Muscle of arm (tissue), 12 donors: Measurements from ENCODE around the gene FAM120B. TPM values are rescaled to one million over a fixed set of nuclear protein-coding genes. Genes with fewer than 3 reads are reported as not detected.

Source experiments
- DNase-seq: peaks from one replicate; pipeline ENCODE4 v3.0.0-alpha.2; 2013
- polyA plus RNA-seq, 12 donors: library from polyadenylated mRNA; unstranded; fragments of 120-200 nt; gene quantifications; one replicate each; pipeline ENCODE4 v1.2.1, GENCODE V29; 2013; ENCODE audit not compliant: insufficient read length in 12 of 12

The FAM120B gene
- polyA plus RNA-seq, 12 donors, result 20.1 to 38.0 (median 27.5) TPM; not detected in 1

DNA sequence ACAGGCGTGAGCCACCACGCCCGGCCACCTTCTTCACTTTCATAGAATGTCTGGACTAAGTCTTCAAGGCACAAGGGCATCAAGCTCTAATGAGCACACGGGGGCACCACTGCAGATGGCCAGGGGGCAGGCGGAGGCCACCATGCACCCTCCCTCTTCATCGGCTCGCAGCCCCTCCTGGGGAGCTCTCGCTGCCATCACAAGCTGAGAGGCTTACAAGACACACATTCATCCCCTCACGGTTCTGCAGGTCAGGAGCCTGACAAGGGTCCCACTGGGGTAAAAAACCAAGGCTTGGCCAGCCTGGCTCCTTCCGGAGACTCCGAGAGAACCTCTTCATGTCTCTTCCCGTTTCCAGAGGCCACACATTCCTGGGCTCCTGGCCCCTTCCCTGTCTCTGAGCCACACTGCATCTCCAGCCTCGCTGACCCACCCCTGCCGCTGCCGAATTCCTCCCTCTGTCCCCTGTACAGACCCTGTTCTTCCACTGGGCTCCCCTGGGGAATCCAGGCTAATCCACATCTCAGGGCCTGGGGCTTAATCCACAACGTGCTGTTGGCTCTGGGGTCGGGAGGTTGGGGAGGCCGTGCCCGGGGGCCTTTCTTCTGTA lies 35.5 kb upstream of the FAM120B start:
- no peak for DNase-seq

DNA sequence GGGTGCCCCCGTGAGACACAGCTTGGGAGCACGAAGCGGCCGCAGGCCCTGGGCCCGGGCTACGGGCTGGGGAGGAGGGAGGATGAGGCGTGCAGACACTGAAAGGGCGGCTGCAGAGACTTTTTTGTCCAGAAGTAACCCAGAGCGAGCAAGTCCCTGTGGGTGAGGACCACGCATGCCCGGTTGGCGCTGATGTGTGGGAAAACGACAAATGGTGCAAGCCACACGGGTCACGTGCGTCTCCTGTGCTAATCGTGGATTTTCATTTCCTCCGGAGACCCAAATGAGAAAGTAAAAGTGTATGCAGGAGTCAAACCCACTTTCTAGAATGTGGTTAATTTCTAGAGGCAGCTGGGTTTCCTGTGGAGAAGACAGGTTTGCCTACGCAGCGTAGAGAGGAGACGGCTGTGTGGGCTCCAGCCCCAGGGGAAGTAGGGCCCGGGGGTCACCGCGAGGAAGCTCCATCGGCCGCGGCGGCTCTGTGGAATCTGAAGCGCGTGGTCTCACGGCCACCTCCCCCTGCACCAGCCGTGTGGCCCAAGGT lies 34.7 kb upstream of the FAM120B start:
- no peak for DNase-seq

DNA sequence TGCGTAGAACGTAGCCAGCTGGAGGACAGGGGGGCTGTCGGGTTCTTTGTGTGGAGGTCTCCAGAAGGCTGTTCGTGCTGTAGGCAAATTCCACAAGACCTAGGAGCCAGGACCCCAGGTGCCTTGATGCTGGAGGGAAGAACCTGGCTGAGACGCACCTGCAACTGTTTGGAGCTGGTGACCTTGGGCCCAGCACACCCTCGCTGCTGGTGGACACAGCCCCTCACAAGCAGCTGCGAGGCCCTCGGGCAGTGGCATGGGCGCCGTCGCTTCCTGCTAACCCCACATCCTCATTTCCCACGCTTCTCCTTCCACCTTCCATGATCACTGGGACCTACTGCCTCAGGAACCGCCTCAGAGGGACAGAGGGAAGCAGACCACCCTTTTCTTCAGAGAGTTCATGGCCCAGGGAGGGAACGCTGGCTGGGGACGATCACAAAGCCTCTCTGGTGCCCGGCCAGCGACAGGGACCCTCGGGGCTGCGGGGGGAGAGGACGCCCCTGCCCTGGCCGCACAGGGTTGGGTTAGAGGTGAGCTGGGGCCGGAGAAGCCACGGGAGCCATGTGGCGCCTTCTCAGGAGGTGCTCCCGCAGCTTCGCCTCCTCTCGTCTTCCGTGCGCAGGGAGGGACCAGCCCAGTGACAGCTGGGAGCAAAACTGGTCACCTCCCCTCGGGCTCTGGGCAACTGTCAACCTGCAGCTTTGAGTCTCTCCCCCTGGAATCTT lies 34.1 kb upstream of the FAM120B start:
- DNase-seq, result no peak

DNA sequence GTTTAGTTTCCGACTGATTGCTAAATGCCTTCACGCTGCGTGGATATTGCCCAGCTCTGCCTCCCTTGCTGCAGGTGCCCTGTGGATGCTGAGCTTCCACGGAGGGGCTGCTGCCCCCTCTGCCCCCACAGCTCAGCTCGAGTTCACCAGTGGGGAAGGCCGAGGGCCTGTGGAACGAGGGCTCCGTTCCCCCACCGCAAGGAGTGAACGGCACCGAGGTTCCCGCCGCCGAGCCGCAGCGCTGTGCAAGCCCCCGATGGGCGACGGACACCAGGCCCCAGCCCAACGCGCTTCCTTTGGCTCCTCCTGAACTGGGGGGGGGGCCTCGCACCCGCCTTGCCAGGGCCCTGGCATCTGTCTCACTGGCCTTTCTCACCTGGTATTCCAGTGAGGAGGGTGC lies 33.4 kb upstream of the FAM120B start:
- DNase-seq, result no peak

DNA sequence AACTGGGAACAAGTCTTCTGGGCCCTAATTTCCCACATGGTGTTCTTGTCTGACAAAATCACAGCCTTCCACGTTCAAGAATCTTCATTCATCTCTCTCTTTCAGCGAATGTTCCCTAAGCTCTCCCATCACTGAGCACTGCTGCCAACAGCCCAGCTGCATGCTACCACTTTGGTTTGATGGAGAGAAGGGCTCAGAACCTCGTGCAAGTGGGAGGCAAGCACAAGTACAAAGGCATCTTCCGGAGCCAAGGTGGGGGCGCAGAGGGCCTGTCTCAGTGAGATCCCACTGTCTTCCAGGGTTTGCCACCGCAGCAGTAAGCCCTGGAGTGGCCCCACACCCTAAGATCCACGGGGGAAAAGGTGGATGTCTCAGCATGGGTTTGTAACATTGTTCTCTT lies 32.9 kb upstream of the FAM120B start:
- no peak for DNase-seq

DNA sequence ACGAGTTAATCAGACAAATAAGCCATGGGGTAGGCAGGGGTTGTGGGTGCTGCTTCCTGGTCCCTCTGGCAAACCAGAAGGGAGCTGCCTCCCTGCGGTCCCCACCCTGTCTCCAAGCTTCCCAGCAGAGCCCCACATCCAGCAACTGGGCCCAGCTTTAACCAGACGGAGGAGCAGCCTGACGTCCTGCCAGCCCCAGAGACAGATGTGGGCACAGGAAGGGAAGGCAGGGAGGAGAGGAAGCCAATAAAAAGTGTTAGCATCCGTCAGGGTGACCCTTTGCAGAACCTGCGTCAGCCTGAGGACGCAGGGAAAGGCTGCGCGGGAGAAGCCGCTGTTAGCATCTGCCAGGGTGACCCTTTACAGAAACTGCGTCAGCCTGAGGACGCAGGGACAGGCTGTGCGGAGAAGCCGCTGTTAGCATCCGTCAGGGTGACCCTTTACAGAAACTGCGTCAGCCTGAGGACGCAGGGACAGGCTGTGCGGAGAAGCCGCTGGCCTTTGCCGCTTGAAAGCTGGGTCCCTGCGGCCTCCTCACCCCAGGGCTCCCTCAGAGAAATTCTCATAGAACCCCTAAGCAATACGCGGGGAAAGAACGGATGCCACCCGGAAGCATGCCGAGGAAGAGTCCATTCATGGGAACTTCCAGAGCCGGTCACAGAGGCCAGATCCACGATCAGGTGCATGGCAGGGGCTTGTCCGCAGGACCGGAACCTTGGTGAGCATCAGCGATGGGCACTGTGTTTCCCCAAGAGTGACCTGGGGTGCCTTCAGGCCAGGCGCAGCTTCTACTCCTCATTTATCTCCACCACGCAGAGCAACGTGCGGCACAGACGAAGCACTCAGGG lies 31.6 kb upstream of the FAM120B start:
- no peak for DNase-seq

DNA sequence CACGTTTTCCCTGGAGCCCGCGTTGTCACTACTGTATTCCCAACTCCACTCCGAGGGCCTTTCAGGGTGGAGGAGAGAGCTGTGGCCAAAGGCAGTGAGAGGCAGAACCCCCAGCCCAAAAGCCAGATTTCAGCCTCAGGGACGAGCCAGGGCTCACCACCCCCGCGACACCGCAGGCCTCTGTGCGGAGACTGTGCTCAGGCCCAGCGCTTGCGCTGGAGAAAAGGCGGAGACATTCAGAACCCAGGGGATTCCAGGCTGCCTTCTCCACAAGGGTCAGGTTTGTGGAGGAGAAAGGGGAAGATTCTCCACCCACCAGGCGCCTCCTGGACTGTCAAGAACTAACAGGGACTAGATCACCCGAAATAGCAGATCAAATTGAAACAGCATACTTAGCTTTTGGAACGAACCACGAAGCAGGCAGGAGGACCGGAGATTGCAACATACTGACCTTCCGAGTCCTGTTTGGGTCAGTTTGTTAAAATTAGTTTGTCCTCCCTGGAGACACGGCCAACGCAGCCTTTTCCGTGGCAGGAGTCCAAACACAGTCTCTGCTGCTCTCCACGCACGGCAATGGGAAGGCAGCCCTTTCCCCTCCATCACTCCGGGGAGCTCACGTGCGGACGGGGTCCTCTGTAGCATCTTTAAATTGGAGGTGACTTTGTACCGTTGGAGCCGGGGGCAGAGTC lies 30.0 kb upstream of the FAM120B start:
- no peak for DNase-seq

DNA sequence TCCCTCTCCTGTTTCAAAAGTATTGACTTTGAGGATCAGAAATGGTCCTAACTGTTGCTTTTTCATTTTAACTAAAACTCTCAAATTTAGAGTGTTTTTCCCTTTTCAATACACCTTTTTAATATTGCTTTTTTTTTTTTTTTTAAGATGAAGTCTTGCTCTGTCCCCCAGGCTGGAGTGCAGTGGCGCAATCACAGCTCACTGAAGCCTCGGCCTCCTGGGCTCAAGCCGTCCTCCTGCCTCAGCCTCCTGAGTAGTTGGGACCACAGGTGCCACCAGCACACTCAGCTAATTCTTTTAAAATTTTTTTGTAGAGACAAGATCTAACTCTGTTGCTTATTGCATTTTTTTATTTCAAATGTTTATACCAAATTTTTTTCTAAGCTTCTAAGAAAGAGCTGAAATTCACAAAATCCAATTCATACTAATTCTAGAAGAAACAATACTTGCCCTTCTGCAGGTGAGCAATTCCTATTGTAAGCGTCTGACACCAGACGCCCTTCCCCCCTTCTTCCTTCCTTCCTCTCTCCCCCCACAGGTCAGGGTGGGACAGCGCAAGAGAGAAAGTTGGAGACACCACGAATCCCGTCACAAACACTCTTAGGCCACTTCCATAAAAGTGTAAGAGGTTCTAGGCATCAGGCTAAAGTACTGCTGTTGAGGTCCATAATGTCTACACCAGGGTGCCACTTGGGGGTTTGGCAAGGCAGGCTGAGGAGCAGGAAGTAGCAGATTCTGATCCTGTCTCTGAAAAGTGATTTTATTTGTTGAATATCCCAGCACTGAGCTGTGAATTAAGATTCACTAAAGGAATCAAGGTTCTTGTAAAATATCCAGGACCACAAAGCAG lies 28.4 kb upstream of the FAM120B start:
- no peak for DNase-seq

DNA sequence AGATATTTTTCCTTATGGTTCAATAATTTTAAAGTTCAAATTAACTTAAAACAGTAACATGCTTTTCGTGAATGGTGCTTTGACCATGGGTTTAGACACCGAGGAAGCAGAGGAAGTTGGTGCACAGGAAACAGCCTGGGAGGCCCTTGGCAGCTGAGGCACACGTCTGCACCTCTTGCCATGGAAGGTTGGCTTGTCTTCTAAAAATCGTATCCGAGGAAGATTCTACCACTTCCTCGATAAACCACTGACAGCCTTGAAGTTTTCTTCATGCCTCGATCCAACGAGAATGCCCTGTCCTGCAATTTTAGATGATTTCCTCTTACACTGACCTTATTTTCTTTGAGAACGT lies 27.8 kb upstream of the FAM120B start:
- DNase-seq, result no peak

DNA sequence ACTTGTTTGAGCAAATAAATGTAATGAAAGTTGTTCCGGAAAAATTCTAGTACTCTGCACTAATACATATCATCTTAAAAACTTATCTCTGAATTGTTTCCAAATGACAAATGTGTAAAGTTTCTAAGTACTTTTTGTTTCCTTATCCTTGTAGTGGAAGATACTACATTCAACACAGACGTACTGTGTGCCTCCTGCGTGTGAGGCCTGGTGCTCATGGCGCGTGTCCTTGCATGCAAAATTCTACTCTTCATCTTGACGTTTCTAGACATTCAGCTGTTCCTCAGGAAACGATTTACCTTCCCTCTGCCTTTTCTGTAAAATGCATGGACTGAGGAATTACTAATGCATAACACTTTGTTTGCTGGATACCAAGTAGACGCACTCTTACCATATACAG lies 27.1 kb upstream of the FAM120B start:
- DNase-seq, result no peak

DNA sequence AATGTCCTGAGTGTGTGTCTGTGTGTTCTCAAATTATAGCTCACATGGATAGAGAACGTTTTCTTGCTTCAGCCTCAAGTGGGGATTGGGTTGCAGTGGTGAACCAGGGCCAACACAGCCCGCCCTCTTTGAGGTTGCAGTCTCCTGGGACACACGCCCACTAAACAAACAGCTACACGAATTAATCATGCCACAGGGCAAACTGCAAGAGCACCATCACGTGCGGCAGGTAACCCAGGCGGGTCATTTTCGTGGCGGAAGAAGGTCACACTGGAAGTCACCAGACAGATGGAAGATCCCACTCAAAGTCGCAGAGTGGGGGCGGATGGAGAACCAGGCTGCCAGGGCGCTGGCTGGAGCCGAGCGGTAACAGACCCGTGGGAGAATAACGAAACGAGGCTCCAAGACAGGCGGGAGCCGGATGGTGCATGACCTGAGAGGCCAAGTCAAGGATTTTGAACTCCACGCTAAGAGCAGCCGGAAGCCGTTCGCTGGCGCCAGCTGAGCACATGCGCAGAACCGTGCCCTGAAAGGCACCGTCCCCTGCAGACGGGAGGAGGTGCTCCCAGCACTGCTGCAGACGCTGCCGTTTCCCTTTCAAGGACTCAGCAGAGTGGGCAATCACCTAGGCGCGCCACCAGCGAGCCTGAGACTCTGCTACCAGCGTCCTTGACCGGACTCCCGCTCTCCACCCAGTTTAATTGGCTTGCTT lies 26.4 kb upstream of the FAM120B start:
- peak; percentile 59 for DNase-seq

DNA sequence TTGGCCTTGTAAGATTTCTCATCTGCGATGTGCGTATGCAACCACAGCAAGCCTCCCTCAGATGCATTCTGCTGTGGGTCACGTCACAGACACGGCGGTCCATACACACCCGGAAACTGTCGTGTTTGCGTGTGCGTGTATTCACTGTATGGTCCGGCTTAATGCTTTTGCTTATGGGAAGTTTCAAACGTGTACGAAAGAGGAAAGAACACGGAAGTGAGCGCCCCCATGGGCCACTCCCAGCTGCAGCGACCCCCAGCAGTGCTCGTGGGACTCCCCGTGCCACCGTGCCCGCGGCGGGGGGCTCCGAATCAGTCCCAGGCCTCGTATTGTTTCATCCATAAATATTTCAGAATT lies 25.9 kb upstream of the FAM120B start:
- DNase-seq, result no peak

DNA sequence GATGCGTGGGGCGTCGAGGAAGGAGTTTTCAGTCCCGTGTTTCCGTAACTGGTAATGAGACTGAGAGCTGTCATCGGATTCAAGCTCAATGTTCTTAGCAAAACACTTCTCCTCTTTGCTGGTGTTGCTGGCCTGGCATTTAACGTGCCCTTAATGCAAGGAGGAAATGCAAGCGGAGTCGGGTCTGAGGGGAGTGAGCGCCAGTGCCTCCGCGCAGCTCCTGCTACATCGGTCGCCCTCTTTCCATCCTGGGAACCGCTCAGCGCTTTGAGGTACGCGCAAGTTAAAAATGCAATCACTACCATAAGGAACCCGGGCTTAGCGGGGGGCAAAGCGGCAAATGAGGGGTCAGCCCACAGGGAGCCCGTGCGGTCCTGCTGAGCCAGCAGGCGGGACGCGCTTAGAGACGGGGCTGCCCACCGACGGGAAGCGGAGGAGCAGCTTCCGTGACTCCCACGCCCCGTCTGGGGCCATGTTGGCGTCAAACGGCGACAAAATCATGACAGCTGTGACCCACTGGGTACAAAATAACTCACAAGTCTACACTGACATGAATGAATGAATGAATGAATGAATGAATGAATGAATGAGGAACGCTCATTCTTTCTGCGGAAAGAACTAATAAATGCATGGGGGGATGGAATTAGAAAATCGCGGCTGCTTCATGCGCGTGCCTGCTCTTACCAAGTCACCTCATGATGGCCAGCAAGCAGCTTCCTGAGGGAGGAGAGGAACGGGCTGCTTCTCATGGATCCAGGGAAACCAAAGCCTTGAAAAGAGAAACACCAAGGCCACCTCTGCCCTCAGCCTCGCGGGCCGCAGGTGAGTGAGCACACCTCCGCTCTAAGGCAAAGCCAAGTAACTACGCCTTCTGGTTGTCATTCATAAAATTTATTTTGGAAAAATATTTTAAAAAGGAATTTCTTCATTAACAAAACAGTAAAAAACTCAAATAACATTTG lies 24.9 kb upstream of the FAM120B start:
- DNase-seq, result no peak

DNA sequence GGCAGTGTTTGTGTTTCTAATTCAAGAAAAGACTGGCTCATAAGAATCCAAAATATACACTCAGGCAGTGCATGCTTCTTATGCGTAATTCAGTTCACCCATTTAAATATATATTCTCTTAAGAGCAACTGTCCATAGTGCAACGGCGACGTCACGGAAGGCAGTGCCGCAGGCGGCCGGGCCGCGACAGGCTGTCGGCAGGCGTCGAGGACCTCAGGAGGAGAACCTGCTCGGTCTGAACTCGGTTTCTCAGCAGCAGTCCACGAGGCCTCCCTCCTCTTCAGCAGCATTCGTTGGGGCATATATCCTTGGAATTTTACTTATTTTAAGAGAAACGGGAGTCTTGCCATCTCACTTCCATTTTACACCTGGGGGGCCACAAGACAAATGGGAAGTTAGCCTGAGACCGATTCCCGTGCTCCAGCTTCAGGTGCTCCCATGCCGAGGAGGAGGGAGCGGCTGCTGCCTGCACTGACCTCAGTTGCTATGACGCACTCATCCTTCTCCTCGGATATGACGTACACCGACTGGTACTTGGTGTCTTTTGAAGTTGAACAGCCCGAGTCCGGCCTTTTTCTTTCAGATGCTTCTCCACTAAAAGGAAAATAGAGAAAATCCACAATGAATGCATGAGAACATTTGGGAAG lies 23.9 kb upstream of the FAM120B start:
- no peak for DNase-seq

DNA sequence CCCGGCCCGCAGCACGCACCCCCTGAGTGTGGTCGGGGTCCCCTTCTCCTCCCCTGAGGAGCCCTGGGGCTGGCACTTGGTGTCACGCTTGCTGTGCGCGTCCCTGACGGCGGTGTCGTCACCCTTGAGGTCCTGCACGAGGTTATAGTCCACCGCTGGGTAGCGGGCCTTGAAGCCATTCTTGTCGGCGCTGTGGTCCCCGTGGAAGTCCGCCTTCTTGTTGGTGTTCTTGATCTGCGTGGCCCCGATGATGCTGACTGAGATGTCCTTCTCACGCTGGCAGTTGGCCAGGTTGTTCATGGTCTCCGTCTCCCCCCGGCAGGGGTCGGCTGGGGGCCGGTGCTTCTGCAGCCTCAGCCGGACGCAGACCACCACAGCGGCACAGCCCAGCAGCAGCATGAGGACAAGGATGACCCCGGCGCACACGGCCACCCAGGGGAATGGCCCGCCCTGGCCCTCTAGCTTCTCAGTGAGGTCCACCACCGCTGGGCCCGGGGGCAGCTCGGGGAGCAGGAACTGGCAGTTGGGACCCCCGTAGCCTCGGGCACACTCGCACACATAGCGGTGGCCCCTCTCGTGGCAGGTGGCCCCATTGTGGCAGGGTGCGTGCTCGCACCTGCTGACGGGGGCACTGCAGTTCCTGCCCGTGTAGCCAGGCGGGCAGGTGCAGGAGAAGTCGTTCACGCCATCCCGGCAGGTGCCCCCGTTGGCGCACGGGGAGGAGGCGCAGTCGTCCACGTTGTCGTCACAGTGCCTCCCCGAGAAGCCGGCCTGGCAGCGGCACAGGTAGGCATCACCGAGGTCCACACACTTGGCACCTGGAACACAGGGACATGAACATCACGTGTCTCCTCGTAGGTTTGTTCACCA lies 23.1 kb upstream of the FAM120B start:
- DNase-seq, result no peak

DNA sequence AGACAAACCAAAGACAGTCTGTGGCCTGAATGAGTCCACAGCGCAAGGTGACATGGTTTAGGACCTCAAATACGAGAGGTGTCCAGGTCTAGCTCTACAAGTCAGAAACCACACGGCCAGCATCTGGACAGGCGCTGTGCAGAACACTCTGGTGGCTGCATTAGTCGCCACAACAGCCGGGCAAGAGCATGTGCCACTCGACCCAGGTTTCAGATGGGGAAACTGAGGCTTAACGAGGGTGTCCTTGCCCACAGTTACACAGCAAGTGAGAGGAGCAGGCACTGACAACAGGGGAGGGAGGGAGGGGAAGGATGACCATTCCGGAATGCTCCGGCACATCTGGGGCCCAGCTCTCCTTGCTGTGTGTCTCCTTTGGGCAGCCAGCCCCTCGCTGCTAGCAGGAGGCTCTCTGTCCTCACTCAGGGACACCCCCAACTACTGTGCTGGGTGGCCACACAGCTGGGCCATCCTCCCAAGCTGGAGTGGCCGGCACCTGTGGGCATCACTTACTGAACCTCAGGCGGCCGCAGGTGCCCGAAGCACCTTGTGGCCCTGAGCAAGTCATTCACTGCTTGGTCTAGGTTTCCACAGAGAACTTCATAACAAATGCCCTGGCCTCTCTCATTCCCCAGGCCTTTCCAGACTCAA lies 22.3 kb upstream of the FAM120B start:
- no peak for DNase-seq

DNA sequence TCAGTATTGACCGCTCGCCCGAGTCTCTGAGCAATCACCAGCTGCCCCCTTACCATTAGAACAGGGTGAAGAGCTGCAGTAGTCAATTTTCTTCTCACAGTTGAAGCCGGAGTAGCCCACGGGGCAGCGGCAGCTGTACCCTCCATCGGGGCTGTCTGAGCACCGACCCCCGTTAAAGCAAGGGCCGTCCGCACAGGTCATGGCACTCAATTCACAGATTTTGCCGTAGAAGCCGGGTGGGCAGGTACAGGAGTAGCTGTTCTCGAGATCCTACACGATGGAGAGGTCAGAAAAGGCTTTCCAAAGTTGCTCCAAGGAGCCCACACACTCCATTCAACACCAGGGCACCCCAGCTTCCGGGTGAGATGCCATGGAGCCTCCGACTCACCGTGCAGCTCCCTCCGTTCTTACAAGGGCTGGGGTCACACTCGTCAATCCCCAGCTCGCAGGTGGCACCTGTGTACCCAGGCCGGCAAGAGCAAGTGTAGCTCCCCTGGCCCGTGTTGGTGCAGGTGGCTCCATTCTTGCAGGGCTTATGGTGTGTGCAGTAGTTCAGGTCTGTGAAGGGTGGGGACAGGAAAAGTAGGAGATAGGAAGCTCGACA lies 21.6 kb upstream of the FAM120B start:
- DNase-seq, result no peak
